ENCODE measurements around the gene HNMT.
"Not testable (repeated sequence)": the region's sequence is repeated elsewhere in the genome, so short reads cannot be mapped to it uniquely, and the experiment has no call there.

Gene HNMT

GRCh38 chr2:137964066-137964858 is at the start of gene HNMT:
HNMT (plus strand) TSS chr2:137964473; CDS start chr2:137964492, 19 bp downstream.
- DNase-seq = peak; percentile 46

GRCh38 chr2:137921105-137921880 is 43.0 kb upstream of the HNMT start:
- DNase-seq = no peak

GRCh38 chr2:137922171-137922570 is 42.1 kb upstream of the HNMT start:
- DNase-seq = not testable (repeated sequence)

- DNase-seq = no peak
These were observed 40.3 kb upstream of the HNMT start for GRCh38 chr2:137924019-137924418.

DNA sequence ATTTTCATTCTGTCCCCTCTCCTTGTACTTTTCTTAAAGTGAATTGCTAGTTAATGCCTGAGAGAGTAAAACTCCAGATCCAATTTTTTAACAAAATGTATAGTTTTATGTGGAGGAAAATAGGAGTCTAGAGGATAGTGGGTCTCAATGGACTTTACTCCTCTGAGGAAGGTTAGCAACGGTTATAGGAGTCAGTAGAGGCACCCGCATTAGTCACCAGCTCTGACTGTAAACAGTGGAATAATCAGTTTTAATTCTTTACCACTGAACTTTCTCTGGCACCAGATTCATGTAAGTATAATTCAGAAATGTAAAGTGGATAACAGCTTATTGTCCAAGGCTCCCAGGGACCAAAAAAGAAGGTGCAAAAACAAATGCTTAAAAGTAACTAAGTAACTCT is 38.7 kb upstream of the HNMT start:
- no peak for DNase-seq

GRCh38 chr2:137927846-137928245 is 36.4 kb upstream of the HNMT start:
- no peak for DNase-seq

- DNase-seq = no peak
These were observed 35.4 kb upstream of the HNMT start for GRCh38 chr2:137928547-137929518.

DNA sequence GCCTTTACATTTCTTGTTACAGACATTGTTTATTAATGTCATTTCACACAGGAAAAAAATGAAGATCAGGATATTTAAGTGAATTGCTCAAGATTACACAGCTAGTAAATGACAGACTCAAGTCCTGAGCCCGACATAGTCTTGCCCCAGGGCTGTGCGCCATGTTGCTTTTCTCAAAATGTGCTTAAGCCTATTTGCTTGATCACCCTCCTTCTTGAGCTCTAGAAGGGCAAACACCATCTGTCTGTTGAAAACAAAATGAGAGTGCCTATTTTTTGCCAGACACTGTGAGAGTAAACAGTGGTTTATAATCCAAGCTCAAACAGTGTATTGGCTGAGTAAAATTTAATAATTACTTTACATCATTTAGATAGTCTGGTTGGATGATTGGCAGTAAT is 34.8 kb upstream of the HNMT start:
- DNase-seq = no peak

DNA sequence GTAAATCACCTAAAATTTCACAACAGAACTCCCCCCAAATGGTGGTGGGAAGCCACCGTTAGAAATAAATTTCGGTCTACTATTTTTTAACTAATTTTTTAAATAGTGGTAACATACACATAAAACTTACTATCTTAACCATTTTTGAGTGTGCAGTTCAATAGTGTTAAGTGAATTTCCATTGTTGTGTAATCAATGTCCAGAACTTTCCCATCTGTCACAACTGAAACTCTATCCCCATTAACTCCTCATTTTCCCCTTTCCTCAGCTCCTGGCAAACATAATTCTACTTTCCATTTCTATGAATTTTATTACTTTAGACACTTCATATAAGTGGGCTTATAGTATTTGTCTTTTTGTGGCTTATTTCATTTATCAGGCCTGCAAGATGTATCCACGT is 34.1 kb upstream of the HNMT start:
- DNase-seq = no peak

DNA sequence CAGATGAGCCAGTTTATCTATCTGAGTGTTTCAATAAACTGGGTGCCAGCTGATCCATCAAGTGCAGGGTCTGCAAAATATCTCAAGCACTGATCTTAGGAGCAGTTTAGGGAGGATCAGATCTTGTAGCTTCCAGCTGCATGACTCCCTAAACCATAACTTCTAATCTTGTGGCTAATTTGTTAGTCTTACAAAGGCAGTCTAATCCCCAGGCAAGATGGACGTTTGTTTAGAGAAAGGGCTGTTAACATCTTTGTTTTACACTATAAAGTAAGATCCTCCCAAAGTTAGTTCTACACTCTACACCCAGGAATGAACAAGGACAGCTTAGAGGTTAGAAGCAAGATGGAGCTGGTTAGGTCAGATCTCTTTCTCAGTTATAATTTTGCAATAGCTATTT is 28.7 kb upstream of the HNMT start:
- DNase-seq = no peak

DNA sequence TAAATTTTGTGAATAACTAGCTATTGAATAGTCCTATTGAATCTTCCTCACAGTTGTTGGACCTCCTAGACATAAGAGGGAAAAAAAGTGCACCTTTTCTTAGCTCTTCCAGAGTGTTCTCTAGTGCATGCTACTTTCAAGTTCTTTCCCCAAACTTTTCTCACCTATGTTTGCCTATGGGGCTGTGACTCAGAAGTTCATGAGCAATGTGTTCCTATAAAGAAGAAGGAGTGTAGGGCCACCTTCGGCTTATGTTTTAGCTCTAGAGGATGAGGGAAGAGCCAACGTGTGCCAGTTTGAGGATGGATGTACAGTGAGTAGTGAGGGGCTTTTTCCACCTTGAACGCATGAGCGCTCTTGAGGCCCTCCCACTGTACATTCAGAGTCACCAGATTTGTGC is 27.0 kb upstream of the HNMT start:
- no peak for DNase-seq

DNA sequence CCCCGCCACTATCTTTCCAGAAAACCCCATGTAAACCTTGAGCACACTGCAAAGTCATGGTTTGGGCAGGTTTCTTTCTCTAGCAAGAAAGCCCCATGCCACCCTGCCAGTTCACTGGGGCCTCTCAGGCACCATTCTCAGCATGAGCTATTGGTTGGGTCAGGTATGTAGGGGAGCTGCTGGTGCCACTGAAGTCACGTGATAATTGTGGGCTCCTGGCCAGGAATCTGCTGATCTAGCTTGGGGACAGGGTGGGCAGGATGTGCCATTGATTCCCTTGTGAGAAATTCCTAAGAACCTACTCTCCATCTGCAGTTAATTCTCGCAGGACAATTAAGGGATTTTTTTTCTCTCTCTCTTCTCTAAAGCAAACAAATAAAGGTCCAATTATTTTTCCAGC is 26.5 kb upstream of the HNMT start:
- no peak for DNase-seq

GRCh38 chr2:137938204-137938603 is 26.1 kb upstream of the HNMT start:
- no peak for DNase-seq

GRCh38 chr2:137939026-137939425 is 25.2 kb upstream of the HNMT start:
- DNase-seq = no peak

DNA sequence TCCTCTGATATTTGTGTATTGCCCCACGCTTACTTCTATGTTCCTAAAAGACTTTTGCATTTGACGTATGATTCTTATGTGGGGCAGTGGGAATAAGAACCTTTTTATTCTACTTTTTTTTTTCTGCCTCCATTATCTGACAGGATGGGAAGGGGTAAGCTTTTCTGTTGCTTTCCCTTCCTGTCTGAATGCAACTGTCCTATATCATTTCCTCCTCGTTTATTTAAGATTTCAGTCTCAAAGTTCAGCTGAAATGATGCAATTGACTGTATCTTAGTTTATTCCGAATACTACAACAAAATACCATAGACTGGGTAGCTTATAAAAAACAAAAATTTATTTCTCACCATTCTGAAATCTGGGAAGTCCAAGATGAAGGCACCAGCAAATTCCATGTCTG is 24.1 kb upstream of the HNMT start:
- no peak for DNase-seq

GRCh38 chr2:137942037-137942832 is 22.0 kb upstream of the HNMT start:
- no peak for DNase-seq

- DNase-seq = no peak
These were observed 21.2 kb upstream of the HNMT start for GRCh38 chr2:137942833-137943677.

DNA sequence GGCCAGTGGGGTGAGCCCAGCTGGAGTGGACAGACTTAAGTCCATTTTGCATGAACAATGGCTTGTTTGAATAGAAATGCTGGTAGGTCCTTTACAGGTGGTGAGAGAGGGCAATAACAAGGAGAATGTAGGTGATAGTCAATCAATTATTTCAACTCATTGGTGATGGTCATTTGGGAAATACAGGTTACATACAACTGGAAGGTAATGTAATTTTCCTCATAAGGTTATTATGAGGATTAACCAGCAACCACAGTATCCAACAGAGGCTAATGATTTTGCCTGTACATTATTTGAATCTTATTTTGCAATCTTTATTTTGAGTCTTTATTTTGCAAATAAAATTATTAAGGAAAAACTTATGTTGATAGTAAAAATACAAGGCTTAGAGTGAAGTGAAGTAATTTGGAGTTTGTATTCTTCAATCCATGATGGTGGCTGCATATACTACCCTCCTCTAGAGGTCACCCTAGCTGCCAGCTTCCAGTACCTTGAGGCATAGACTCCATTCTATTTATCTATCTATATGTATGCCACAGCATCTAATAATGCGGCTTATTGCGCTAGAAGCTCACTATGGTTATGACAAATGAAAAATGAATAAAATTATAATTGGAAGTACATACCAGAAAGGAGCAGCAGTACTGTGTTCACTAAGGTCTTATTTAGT is 20.5 kb upstream of the HNMT start:
- DNase-seq = no peak

- no peak for DNase-seq
These were observed 19.6 kb upstream of the HNMT start for GRCh38 chr2:137944714-137945113.

GRCh38 chr2:137945229-137945628 is 19.0 kb upstream of the HNMT start:
- no peak for DNase-seq

DNA sequence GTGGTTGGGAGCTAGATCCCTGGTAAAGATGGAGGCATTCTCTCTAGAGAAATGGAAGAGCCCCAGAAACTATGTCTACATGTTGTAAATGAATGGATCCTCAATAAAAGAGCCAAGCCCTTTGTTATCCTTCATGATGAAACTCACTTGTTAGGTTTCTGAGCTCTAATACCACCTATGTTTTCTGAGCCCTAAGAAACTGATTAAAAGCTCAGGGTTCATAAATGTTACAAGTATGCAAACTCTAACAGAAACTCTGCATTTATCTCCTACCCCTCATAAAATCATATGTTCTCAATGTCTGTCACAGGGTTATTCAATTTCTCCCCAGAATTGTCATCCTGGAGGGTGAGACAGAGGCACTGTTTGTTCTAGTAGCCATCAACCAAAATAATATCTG is 18.0 kb upstream of the HNMT start:
- no peak for DNase-seq

All from DMS153 (cell line).